Retinal pigment epithelial cell (primary cell): ENCODE results near the gene MXRA5.
"Not testable (repeated sequence)": the region's sequence is repeated elsewhere in the genome, so short reads cannot be mapped to it uniquely, and the experiment has no call there.

ENCODE experiments used
- DNase-seq: peaks from one replicate; pipeline ENCODE4 v3.0.0-alpha.2; 2010; ENCODE audit warnings: low read depth
- H3K4me3 ChIP-seq: 2 replicates; pipeline ENCODE4 v1.5.1; 2011; ENCODE audit warnings: mild to moderate bottlenecking, low read length, control low read depth, moderate library complexity
- TF ChIP-seq, protein P1 (sequence below): conservative IDR thresholded peaks from 2 replicates; pipeline ENCODE4 v1.5.1; 2011; ENCODE audit warnings: low read depth, low read length, control low read depth, inconsistent platforms

Gene MXRA5

DNA sequence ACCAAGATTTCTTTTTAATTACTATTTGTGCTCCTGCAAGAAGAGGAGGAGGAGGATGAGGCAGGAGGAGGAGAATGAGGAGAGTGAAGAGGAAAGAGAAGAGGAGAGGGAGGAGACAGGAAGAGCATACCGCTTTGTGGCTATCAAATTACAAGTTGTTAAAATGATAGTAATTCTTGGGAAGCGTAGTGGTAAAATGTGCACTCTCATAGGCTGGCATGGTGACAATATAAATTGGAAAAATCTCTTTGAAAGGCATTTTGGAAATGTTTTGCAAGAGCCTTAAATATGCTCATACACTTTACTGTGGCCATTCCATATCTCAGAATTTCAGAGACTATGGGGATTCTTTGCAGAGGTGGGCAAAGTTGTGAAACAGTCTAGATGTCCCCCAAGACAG, 53.2 kb downstream of the MXRA5 start:
- DNase-seq = no peak
- no peak overlapping the region for H3K4me3 ChIP-seq
- TF ChIP-seq, protein P1, sequence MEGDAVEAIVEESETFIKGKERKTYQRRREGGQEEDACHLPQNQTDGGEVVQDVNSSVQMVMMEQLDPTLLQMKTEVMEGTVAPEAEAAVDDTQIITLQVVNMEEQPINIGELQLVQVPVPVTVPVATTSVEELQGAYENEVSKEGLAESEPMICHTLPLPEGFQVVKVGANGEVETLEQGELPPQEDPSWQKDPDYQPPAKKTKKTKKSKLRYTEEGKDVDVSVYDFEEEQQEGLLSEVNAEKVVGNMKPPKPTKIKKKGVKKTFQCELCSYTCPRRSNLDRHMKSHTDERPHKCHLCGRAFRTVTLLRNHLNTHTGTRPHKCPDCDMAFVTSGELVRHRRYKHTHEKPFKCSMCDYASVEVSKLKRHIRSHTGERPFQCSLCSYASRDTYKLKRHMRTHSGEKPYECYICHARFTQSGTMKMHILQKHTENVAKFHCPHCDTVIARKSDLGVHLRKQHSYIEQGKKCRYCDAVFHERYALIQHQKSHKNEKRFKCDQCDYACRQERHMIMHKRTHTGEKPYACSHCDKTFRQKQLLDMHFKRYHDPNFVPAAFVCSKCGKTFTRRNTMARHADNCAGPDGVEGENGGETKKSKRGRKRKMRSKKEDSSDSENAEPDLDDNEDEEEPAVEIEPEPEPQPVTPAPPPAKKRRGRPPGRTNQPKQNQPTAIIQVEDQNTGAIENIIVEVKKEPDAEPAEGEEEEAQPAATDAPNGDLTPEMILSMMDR = no peak

DNA sequence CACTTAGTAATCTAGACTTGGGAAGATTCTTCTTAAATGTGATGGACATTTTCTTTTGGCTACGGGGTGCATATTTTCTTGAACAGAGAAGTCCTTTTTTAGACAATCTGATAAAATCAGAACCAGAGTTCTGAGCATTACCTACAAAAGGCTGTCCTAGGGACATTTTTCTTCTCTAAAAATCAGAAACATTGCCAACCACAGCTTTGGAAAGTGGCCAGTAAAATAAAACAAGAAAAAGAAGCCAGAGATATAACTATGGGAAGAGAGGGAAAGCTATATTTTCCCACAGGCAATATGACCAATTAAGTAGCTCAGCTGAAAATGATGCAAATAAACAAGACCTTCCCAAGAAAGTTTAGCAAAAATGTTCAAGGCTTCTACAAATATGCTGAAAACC, 55.9 kb downstream of the MXRA5 start:
- no peak for DNase-seq
- H3K4me3 ChIP-seq = no peak overlapping the region
- TF ChIP-seq, protein P1 = no peak

DNA sequence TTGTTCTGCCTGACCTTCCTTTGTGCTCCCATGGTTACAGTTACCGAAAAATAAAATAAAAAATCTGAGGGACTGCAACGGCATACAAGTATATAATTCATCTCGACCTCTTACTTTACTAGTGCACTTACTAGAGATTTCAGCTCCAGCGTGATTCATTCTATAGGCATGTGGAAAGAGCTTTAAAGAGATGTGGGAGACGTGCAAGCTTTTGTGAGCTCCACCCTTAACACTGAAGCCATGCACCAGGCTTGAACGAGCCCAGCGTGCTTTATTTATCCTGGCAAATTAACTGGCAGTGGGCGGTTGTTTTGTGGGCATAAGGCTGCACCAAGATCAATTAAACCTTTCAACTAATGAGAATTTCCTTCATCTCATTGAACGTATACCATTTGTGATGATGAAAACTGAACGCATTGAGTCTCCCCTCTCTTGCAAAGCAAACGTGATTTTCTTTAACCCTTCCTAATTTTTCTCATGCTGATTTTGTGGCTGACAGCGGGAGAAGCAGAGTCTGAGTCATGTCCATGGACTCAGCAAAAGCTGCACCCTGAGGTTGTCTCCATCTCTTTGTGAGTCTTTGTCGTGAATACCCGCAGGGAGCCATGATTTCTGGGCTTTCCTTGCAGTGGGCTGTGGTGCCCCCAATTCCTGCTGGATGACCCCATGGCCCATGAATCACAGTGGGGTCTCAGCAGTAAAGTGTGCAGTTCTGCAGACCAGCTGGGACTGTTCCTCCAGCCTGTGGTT, 60.1 kb downstream of the MXRA5 start:
- H3K4me3 ChIP-seq = peak overlapping the region; percentile 23
- TF ChIP-seq, protein P1 = no peak
- DNase-seq = peak; percentile 91

DNA sequence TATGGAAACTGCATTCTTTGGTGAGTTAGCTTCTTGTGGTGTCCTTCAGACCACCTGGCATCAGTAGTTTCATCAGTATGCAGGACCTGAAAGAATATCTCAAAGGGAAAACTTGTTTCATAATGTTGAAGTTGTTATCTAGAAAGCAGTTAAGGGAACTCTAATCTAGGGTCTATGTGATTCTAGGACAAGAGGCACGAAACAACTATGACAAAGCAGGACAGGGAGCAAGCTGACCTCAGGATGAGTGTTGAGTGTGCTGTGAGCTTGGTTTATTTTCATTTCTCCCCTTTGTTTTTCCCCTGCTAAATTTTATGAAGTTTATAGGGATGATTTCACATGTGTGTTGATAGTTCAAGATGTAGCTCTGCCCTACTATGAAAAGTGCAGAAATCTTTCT, 65.7 kb downstream of the MXRA5 start:
- no peak for DNase-seq
- TF ChIP-seq, protein P1 = no peak
- no peak overlapping the region for H3K4me3 ChIP-seq

DNA sequence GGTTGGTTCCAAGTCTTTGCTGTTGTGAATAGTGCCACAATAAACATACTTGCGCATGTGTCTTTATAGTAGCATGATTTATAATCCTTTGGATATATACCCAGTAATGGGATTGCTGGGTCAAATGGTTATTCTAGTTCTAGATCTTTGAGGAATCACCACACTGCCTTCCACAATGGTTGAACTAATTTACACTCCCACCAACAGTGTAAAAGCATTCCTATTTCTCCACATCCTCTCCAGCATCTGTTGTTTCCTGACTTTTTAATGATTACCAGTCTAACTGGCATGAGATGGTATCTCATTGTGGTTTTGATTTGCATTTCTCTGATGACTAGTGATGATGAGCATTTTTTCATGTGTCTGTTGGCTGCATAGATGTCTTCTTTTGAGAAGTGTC, 72.8 kb downstream of the MXRA5 start:
- not testable (repeated sequence) for H3K4me3 ChIP-seq

DNA sequence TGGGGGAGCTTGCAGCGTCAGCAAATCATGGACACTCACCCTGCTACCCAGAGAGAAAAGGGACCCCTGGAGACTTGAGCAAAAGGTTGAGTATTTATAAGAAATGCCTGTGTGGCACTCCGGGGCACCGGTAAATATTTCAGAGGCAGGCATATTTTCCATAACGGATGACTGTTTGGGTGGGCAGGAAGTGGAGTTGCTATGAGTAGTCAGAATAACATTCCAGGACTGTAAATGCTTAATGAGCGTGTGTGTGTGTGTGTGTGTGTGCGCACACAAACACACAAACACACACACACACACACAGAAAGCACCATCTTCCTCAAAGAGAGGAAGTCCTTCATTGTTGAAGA, 74.6 kb downstream of the MXRA5 start:
- peak; percentile 77 for DNase-seq
- TF ChIP-seq, protein P1 = no peak
- H3K4me3 ChIP-seq = peak overlapping the region; percentile 25

More for the DNA sequence above, 72.8 kb downstream of the MXRA5 start:
- not testable (repeated sequence) for DNase-seq

DNA sequence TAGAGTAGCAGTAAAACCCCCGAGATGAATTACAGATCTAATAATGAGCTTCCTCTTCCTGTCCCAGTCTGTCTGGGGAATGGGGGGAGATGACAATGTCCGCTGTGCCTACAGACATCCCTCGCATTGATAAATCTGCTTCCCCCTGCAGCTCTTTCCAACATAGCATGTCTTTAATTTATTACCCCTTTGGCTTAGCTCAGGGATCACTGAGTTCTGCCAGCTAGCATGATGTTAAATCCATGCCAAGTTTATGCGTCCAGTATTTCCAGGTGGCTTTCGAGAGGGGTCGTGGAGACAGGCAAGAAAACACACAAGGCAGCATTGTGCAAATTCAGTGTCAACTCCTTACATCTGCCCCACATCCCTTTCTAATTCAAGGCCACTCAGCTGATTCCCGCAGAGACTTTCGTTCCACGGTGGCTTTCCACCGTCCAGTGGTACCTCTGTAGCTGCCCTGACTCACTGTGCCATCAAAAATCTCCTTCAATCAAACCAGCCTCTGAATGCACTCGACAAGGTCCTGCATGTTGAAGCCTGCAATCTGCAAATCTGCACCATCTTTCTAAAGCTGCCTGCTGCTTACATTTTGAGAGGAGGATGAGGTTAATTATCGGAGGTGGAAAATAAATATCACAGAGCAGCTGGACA, 75.1 kb downstream of the MXRA5 start:
- DNase-seq = no peak
- TF ChIP-seq, protein P1 = no peak
- peak overlapping the region; percentile 25 for H3K4me3 ChIP-seq
